Mesenchymal stem cell (in vitro differentiated cells and primary cell): ENCODE data around the gene IGLON5. TPM values are rescaled to one million over a fixed set of nuclear protein-coding genes. Genes with fewer than 3 reads are reported as not detected.

Experiments used
- DNase-seq: peaks from one replicate; pipeline ENCODE4 v3.0.0-alpha.2; 2013
- H2AFZ ChIP-seq: one replicate; pipeline ENCODE4 v1.6.1; 2013; ENCODE audit warnings: low read depth, mild to moderate bottlenecking, control low read depth, inconsistent platforms, low read length, moderate library complexity
- H2AK5ac ChIP-seq: 2 replicates; pipeline ENCODE4 v1.6.1; 2013; ENCODE audit warnings: low read length, moderate library complexity, mild to moderate bottlenecking, inconsistent platforms; ENCODE audit not compliant: severe bottlenecking
- H2BK120ac ChIP-seq: one replicate; pipeline ENCODE4 v1.6.1; 2013; ENCODE audit warnings: low read depth, mild to moderate bottlenecking, inconsistent platforms, low read length, moderate library complexity
- H2BK12ac ChIP-seq, 2 experiments: one replicate each; pipeline ENCODE4 v1.6.1; 2013; ENCODE audit warnings: inconsistent platforms in 2 of 2, low read length in 2 of 2, mild to moderate bottlenecking in 2 of 2, moderate library complexity in 2 of 2, control low read depth in 1 of 2
- H2BK15ac ChIP-seq: one replicate; pipeline ENCODE4 v1.6.1; 2013; ENCODE audit warnings: mild to moderate bottlenecking, low read depth, inconsistent platforms; ENCODE audit not compliant: poor library complexity, severe bottlenecking
- H2BK5ac ChIP-seq: 2 replicates; pipeline ENCODE4 v1.6.1; 2013; ENCODE audit warnings: low read depth, mild to moderate bottlenecking, low read length, control low read depth, inconsistent platforms; ENCODE audit not compliant: poor library complexity, severe bottlenecking
- H3K14ac ChIP-seq, 2 experiments: one replicate each; pipeline ENCODE4 v1.6.1; 2013; ENCODE audit warnings: inconsistent platforms in 2 of 2, low read length in 2 of 2, control low read depth in 1 of 2, mild to moderate bottlenecking in 1 of 2, moderate library complexity in 1 of 2
- H3K18ac ChIP-seq, 2 experiments: one replicate each; pipeline ENCODE4 v1.6.1; 2013; ENCODE audit warnings: inconsistent platforms in 2 of 2, low read length in 2 of 2, control low read depth in 1 of 2, low read depth in 1 of 2, mild to moderate bottlenecking in 1 of 2
- H3K23ac ChIP-seq, 2 experiments: one replicate each; pipeline ENCODE4 v1.6.1; 2013; ENCODE audit warnings: inconsistent platforms in 2 of 2, low read length in 2 of 2, mild to moderate bottlenecking in 2 of 2, moderate library complexity in 2 of 2, control low read depth in 1 of 2
- H3K27ac ChIP-seq: 2 replicates; pipeline ENCODE4 v1.5.1; 2013; ENCODE audit warnings: mild to moderate bottlenecking, moderate library complexity, low read length, control low read depth, inconsistent platforms; ENCODE audit not compliant: poor library complexity, severe bottlenecking
- H3K27me3 ChIP-seq, 2 experiments: 2 replicates each; pipeline versions ENCODE4 v1.6.1 to v1.7.0; 2013; ENCODE audit warnings: low read length in 2 of 2, mild to moderate bottlenecking in 2 of 2, moderate library complexity in 2 of 2, control low read depth in 1 of 2, inconsistent platforms in 1 of 2; ENCODE audit not compliant: control insufficient read depth in 1 of 2, insufficient read depth in 1 of 2
- H3K36me3 ChIP-seq, 2 experiments: 2 replicates each; pipeline versions ENCODE4 v1.6.1 to v1.7.0; 2013; ENCODE audit warnings: low read length in 2 of 2, control low read depth in 1 of 2, inconsistent platforms in 1 of 2, low read depth in 1 of 2, mild to moderate bottlenecking in 1 of 2; ENCODE audit not compliant: insufficient read depth in 2 of 2, control insufficient read depth in 1 of 2
- H3K4ac ChIP-seq, 2 experiments: one replicate each; pipeline ENCODE4 v1.6.1; 2013; ENCODE audit warnings: inconsistent platforms in 2 of 2, low read length in 2 of 2, mild to moderate bottlenecking in 2 of 2, moderate library complexity in 2 of 2, control low read depth in 1 of 2, low read depth in 1 of 2
- H3K4me1 ChIP-seq: 2 replicates; pipeline ENCODE4 v1.6.1; 2013; ENCODE audit warnings: low read depth, low read length, control low read depth; ENCODE audit not compliant: control insufficient read depth, insufficient read depth
- H3K4me2 ChIP-seq: 2 replicates; pipeline ENCODE4 v1.6.1; 2013; ENCODE audit warnings: low read length, mild to moderate bottlenecking, inconsistent platforms; ENCODE audit not compliant: poor library complexity, severe bottlenecking
- H3K4me3 ChIP-seq, 2 experiments: 2 replicates each; pipeline versions ENCODE4 v1.5.1 to v1.7.0; 2013; ENCODE audit warnings: low read length in 2 of 2, mild to moderate bottlenecking in 2 of 2, control low read depth in 1 of 2, low read depth in 1 of 2; ENCODE audit not compliant: insufficient read depth in 1 of 2
- H3K79me1 ChIP-seq: replicated peaks from 2 replicates; pipeline ENCODE4 v1.6.1; 2013; ENCODE audit warnings: mild to moderate bottlenecking, control low read depth, low read length, inconsistent platforms; ENCODE audit not compliant: poor library complexity, severe bottlenecking
- H3K9ac ChIP-seq: 2 replicates; pipeline ENCODE4 v1.7.0; 2013; ENCODE audit warnings: mild to moderate bottlenecking, low read length, moderate library complexity
- H3K9me3 ChIP-seq: 2 replicates; pipeline ENCODE4 v1.7.0; 2013; ENCODE audit warnings: mild to moderate bottlenecking, low read length; ENCODE audit not compliant: control insufficient read depth
- H4K8ac ChIP-seq: one replicate; pipeline ENCODE4 v1.6.1; 2013; ENCODE audit warnings: inconsistent platforms, mild to moderate bottlenecking, low read length, moderate library complexity
- H4K91ac ChIP-seq: one replicate; pipeline ENCODE4 v1.6.1; 2013; ENCODE audit warnings: mild to moderate bottlenecking, low read length, inconsistent platforms
- WGBS: methylation state at CpG from one replicate; pipeline ENCODE4 v1.1.7; 2013; ENCODE audit warnings: mixed read lengths; 5-methylcytosine and 5-hydroxymethylcytosine counted together
- polyA plus RNA-seq, 2 experiments: library from polyadenylated mRNA; stranded (reverse); fragments of 200-250 nt; gene quantifications; one replicate each; pipeline ENCODE4 v1.2.3, GENCODE V29; 2013

IGLON5 gene
- polyA plus RNA-seq (2013, experiment 1 of 2), result 0.08 TPM
- 0.08 TPM for polyA plus RNA-seq (2013, experiment 2 of 2)

GRCh38 chr19:51311351-51312257 is at the start of gene IGLON5:
Gene IGLON5, plus strand, starts transcription at chr19:51311644. Its CDS starts 204 bp downstream, at chr19:51311848.
- no peak within 1 kb of the TSS for H2AFZ ChIP-seq
- no peak within 1 kb of the TSS for H2BK12ac ChIP-seq
- no peak within 1 kb of the TSS for H3K27ac ChIP-seq
- no peak within 1 kb of the TSS for H3K9ac ChIP-seq
- H2BK120ac ChIP-seq, result no peak within 1 kb of the TSS
- WGBS, result 13% methylated on average over 27 of the region's 76 CpGs
- no peak within 1 kb of the TSS for H2BK5ac ChIP-seq
- DNase-seq, result no peak
- H3K4me3 ChIP-seq, result no peak within 1 kb of the TSS
- H3K18ac ChIP-seq, result no peak within 1 kb of the TSS
- H2AK5ac ChIP-seq, result no peak within 1 kb of the TSS
- peaks cover 12 to 34% of the 10 kb centered on the region in 2 experiments for H3K27me3 ChIP-seq
- no peak within 1 kb of the TSS for H3K4ac ChIP-seq
- H3K23ac ChIP-seq, result no peak within 1 kb of the TSS
- no peak within 1 kb of the TSS for H3K14ac ChIP-seq
- no peaks in the 10 kb centered on the region for H3K79me1 ChIP-seq
- H4K91ac ChIP-seq, result no peak within 1 kb of the TSS
- no peak within 1 kb of the TSS for H2BK15ac ChIP-seq
- H4K8ac ChIP-seq, result no peak within 1 kb of the TSS
- H3K4me1 ChIP-seq, result no peaks in the 10 kb centered on the region
- no peak within 1 kb of the TSS for H3K4me2 ChIP-seq
- H3K9me3 ChIP-seq, result peaks cover 5% of the 10 kb centered on the region
- H3K36me3 ChIP-seq, result no peaks in the 10 kb centered on the region

- H3K27me3 ChIP-seq, result peaks cover 0 to 43% of the 10 kb centered on the region in 2 experiments
- WGBS, result 80% methylated on average over 3 of the region's 4 CpGs
Measured at GRCh38 chr19:51263808-51264207, 47.6 kb upstream of the IGLON5 start.

GRCh38 chr19:51271067-51271466 is 40.4 kb upstream of the IGLON5 start:
- no peak overlapping the region for H3K4me3 ChIP-seq
- no peak for DNase-seq
- H2BK12ac ChIP-seq, result no peak overlapping the region
- no peak overlapping the region for H2BK120ac ChIP-seq
- H3K27ac ChIP-seq, result no peak overlapping the region
- H3K9ac ChIP-seq, result no peak overlapping the region
- H3K9me3 ChIP-seq, result no peaks in the 10 kb centered on the region
- no peak overlapping the region for H4K8ac ChIP-seq
- no peak overlapping the region for H2AK5ac ChIP-seq
- H2BK5ac ChIP-seq, result no peak overlapping the region
- H2BK15ac ChIP-seq, result no peak overlapping the region
- no peak overlapping the region for H3K18ac ChIP-seq
- 84% methylated on average over 26 of the region's 26 CpGs for WGBS
- no peak overlapping the region for H3K14ac ChIP-seq
- H2AFZ ChIP-seq, result no peak overlapping the region
- H3K36me3 ChIP-seq, result no peaks in the 10 kb centered on the region
- H4K91ac ChIP-seq, result no peak overlapping the region
- no peaks in the 10 kb centered on the region for H3K4me1 ChIP-seq
- H3K27me3 ChIP-seq, result peaks cover 0 to 27% of the 10 kb centered on the region in 2 experiments
- H3K4ac ChIP-seq, result no peak overlapping the region
- H3K23ac ChIP-seq, result no peak overlapping the region
- H3K4me2 ChIP-seq, result no peak overlapping the region
- H3K79me1 ChIP-seq, result no peaks in the 10 kb centered on the region

More at GRCh38 chr19:51263808-51264207, 47.6 kb upstream of the IGLON5 start:
- Histone ChIP-seq H4K91ac (no peak overlapping the region), H3K27ac (no peak overlapping the region), H3K14ac (no peak overlapping the region), H2AK5ac (no peak overlapping the region), H3K4me2 (no peak overlapping the region), H3K4me3 (no peak overlapping the region), H3K9me3 (no peaks in the 10 kb centered on the region), H2BK120ac (no peak overlapping the region), H3K4ac (no peak overlapping the region), H3K18ac (no peak overlapping the region), H3K9ac (no peak overlapping the region), H2BK15ac (no peak overlapping the region), H3K23ac (no peak overlapping the region), H2BK5ac (no peak overlapping the region), H3K4me1 (no peaks in the 10 kb centered on the region), H3K36me3 (no peaks in the 10 kb centered on the region), H2BK12ac (no peak overlapping the region), H4K8ac (no peak overlapping the region), H3K79me1 (no peaks in the 10 kb centered on the region), H2AFZ (no peak overlapping the region)
- DNase-seq, result no peak

GRCh38 chr19:51272183-51272810 is 39.1 kb upstream of the IGLON5 start:
- Histone ChIP-seq H3K4me3 (no peak overlapping the region), H3K4me2 (no peak overlapping the region), H2BK12ac (no peak overlapping the region), H3K27ac (no peak overlapping the region), H3K9me3 (no peaks in the 10 kb centered on the region), H3K9ac (no peak overlapping the region), H2BK5ac (no peak overlapping the region), H3K36me3 (no peaks in the 10 kb centered on the region), H2BK15ac (no peak overlapping the region), H2AFZ (no peak overlapping the region), H3K18ac (no peak overlapping the region), H3K79me1 (no peaks in the 10 kb centered on the region), H3K4me1 (no peaks in the 10 kb centered on the region), H3K23ac (no peak overlapping the region), H4K91ac (no peak overlapping the region), H4K8ac (no peak overlapping the region), H3K4ac (no peak overlapping the region), H3K27me3 (peaks cover 0 to 23% of the 10 kb centered on the region in 2 experiments), H2BK120ac (no peak overlapping the region), H2AK5ac (no peak overlapping the region), H3K14ac (no peak overlapping the region)
- WGBS, result 52% methylated on average over 6 of the region's 6 CpGs
- no peak for DNase-seq
